ENCODE data around the gene GRID1.

DNA sequence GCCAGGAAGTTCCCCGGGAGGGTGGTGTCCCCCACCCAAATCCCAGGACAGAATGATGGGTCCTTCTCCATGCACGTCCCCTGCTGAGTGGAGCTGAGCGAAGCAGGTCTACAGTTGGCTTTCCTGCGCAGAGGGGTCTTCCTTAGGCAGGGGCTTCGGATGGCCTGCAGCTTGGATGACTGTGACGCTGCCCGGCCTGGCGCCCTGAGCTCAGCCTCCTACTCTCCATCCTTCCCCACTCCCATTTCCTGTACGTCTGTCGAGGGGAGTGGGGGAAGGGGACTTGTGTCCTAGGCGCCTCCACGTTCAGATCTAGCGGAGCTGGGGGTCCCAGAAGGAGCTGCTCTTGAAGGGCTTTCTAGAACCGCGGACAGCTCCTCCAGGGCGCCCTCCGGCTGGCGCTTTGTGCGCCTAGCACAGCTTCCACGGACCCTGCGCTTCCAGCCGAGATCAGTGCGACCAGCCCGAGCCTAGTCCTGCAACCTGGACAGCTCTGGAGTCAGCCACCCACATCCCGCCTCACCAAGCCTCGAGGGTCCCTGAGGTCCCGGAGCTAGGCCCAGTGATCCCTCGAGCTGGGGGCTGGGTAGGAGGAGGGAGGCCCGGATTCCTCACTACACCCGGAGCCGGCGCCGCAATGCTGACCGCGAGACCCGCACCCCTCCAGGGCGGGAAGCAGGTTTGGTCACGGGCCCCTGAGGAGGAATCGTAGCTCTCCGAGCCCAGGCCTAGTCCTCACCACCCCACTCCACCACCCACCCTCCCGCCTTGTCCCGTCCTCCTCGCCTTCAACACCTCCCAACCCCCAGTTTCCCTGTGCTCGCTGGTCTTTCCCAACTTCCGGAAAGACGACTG lies 1.9 kb downstream of the GRID1 start:
- no peak for TF ChIP-seq CREM (IDR thresholded peaks at IDR 0.05; ENCODE audit: low read depth)
- TF ChIP-seq SUZ12 (IDR thresholded peaks at IDR 0.05; ENCODE audit: unreplicated experiment) = no peak
- TF ChIP-seq SMARCA5 (IDR thresholded peaks at IDR 0.05) = no peak
- no peak for TF ChIP-seq KDM1A (IDR thresholded peaks at IDR 0.05; ENCODE audit: borderline replicate concordance)
- TF ChIP-seq SPI1 (IDR thresholded peaks at IDR 0.05; ENCODE audit: borderline replicate concordance, insufficient read depth, low read depth, low read length) = no peak
- no peak for TF ChIP-seq POLR2AphosphoS5 (IDR thresholded peaks at IDR 0.05; ENCODE audit: low read length)
- TF ChIP-seq NFIC (IDR thresholded peaks at IDR 0.05; ENCODE audit: low read depth, low read length) = no peak
- TF ChIP-seq EZH2 (IDR thresholded peaks at IDR 0.05; ENCODE audit: borderline replicate concordance, control insufficient read depth, low read depth, low read length) = no peak
